ENCODE measurements around the gene RSF1.

- TF ChIP-seq CTCF (IDR thresholded peaks at IDR 0.05), result no peak
- no peak for TF ChIP-seq POLR2A (IDR thresholded peaks at IDR 0.05)
These were observed 45.3 kb upstream of the RSF1 start for GRCh38 chr11:77865805-77866204.
